ENCODE data around the gene CPSF4L.
"Not testable (repeated sequence)": the region's sequence is repeated elsewhere in the genome, so short reads cannot be mapped to it uniquely, and the experiment has no call there.

CPSF4L gene

GRCh38 chr17:73267648-73268537, 6.2 kb upstream of the CPSF4L start:
- no peak for DNase-seq

GRCh38 chr17:73266796-73267195, 5.1 kb upstream of the CPSF4L start:
- no peak for DNase-seq

DNA sequence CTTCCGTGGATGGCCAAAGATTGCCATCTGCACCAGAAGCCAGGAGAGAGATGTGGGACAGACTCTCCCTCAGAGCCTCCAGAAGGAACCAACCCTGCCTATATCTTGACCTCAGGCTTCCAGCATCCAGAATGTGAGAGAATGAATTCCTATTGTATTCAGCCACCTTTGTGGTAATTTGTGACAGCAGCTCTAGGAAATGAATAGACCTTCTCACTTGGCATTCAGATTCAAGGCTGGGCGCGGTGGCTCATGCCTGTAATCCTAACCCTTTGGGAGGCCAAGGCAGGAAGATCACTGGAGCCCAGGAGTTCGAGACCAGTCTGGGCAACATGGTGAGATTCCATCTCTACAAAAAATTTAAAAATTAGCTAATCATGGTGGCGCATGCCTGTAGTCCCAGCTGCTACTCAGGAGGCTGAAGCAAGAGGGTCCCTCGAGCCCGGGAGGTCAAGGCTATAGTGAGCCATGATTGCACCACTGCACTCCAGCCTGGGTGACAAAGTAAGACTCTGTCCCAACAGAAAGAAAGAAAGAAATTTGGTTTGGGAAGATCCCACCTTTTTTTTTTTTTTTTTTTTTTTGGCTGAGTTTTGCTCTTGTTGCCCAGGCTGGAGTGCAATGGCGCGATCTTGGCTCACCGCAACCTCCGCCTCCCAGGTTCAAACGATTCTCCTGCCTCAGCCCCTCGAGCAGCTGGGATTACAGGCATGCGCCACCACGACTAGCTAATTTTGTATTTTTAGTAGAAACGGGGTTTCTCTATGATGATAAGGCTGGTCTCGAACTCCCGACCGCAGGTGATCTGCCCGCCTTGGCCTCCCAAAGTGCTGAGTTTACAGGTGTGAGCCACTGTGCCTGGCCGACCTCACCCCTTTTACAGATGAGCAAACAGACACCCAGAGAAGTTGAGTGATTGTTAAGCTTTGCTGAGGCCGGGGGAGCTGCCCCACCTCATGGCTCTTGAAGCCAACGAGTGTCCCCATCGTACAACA, 4.3 kb upstream of the CPSF4L start:
- no peak for DNase-seq

GRCh38 chr17:73264448-73264847, 2.8 kb upstream of the CPSF4L start:
- not testable (repeated sequence) for DNase-seq

- DNase-seq = peak in 1 of 2 experiments; percentile 15
Observed at GRCh38 chr17:73262676-73263642, 1.3 kb upstream of the CPSF4L start.

DNA sequence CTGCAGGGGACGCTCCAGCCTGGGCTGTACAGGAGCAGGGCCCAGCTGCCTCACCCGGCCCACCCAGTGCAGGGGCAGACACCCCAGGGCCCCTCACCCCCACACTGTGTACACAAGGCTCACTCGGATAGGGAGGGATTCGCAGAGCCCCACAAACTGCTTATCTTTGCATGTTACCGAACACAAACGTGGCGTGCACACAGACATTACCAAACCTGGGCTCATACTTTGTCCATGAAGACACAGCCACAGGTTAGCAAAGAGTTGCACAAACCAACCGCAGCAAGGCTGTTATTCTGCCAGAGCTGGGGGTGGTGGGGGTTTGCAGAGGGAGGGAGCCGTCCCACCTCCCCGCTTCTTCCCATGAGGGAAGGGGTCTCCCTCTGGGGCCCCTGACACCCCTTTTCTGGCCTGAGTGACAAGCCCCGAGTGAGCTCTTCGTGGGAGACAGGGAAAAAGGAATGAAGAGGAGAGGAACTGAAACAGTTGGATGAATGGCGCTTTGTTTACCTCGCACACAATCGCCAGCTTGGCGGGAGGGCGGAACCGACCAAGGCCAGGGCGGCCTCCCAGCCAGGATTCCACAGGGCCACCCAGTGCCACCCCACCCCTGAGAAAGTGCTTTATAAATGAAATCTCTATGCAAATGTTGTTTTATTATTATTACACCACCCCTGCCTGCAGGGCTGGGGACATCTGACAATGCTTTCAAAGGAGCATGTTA, 434 bp upstream of the CPSF4L start:
- peak in 1 of 2 experiments; percentile 22 for DNase-seq

DNA sequence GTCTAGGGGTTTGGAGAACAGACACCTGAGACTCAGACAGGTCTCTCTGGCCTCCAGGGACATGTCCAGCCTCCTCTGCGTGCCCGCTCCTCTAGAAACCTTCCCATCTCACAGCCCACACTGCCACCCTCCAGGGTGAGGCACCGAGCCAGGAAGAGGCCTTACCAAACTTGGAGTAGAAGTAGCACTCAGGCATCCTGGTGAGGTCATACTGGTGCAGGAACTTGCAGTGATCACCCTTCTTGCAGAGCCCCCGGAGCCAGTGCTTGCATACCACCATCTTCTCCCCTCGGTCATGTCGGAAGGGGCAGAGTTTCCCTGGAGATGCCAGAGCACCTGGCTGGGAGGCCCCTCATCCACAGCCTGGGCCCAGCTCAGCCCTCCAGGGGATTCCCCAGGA, 4.2 kb downstream of the CPSF4L start:
- no peak for DNase-seq

DNA sequence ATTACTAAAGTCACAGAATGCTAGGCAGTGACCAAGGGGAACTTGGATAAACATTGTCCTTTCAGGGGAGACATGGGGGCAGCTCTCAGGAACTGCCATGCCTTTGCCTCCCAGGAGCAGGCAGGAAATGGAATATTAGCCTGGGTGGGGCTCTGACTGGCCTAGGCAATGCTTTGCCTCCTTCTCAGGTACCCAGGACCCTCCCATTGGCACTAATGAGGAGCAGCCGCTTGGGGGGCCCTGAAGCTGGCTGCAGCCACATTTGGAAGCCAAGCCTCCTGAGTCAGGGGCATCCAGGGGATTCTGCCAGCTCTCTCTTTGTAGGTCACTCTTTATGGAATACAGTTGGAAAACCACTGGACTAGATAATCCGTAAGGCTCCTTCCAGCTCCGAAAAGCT, 5.5 kb downstream of the CPSF4L start:
- no peak for DNase-seq

DNA sequence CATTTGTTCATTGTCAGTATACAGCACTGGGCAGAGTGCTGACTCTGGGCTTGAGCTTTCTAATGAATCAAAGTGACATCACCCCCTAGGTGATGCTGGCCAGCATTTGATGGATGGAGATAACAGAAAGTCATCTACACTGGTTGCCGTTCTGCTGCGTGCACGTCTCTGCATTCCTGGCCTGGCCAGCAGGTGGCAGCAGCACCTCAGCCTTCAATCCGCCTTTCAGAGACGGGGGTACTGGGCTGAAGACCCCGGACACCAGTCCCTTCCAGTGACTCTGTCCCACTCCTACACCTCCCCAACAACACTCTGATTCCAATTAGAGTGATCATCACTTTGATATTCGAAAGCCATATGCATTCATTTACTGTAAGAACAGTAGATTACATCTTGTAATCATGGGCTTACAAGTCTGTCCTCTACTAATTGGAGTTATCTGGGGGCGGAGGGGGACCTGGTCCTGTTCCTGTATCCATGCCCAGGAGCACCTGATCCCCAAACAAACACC, 6.0 kb downstream of the CPSF4L start:
- DNase-seq = peak; percentile 25 to 49

GRCh38 chr17:73251871-73252270, 9.8 kb downstream of the CPSF4L start:
- DNase-seq = no peak

DNA sequence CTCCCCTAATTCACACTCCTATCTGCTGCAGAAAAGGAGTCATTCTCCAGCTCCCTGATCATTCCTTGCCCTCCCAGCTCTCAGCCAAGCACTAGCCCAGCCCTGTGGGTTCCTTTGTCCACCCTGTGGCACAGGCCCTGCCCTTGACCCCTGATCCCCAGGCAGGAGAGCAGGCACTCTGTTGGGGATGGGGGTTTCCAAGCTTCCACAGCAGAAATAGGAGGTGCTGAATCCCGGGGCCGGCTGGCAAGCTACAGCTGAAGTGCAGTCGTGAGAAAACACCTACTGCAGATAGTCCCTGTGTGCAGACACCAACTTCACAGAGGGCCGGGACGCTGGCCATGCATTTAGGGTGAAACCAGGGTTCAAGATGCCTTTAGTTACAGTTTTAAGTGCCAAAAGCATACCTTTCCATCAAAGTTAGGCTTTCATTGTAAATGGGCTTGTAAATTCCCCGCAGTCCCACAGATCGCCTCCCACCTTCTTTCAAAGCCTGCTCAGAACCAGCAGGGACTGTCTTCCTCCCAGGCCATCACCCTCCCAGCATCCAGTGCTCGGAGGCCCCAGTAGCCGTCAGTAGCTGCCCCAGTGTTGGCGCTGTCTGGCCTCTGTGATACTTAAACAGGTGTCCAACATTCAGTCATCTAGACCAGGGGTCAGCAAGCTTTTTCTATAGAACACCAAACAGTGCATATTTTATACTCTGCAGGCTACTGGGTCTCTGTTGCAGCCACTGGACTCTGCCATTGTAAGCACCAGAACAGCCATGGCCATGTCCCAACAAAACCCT, 10.6 kb downstream of the CPSF4L start:
- no peak for DNase-seq

- DNase-seq = peak; percentile 52 to 78
Observed at GRCh38 chr17:73249700-73250099, 12.0 kb downstream of the CPSF4L start.

DNA sequence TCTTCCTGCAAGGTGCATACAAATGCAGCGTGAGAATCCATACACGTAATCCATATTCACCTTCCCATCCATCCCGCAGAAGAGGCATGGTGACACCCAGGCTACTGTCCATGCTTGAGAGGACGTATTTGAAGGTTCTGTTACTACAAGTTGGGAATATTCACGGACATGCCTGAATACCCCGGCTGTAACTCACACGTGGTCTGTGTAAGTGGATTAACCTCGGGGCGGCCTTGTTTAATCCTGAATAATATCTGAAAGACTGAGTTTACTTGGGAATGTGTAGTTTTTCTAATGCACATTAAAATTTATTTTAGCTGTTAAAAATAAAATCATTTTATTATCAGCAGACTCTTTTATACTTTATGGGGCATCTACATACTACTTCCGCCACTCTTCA, 13.1 kb downstream of the CPSF4L start:
- no peak for DNase-seq

DNA sequence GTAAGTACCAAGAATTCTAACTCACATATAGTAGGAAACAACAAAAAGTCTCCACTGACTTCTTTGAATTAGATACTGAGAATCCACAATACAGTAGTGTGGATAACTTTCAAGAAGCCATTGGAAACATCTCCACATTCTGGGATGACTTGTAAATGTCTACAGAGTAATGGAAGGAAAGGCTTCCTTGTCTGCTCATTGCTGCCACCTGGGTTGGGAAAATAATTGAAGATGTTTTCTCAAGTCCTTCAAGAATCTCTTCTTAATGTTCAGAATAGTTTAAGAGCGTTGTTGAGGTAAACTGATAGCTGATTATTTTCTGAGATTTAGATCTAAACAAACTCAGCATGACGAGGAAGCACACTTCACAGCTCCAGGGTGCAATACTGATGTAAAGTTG, 14.0 kb downstream of the CPSF4L start:
- no peak for DNase-seq

- no peak for DNase-seq
Observed at GRCh38 chr17:73240561-73240960, 21.1 kb downstream of the CPSF4L start.

GRCh38 chr17:73237714-73238113, 24.0 kb downstream of the CPSF4L start:
- no peak for DNase-seq

DNA sequence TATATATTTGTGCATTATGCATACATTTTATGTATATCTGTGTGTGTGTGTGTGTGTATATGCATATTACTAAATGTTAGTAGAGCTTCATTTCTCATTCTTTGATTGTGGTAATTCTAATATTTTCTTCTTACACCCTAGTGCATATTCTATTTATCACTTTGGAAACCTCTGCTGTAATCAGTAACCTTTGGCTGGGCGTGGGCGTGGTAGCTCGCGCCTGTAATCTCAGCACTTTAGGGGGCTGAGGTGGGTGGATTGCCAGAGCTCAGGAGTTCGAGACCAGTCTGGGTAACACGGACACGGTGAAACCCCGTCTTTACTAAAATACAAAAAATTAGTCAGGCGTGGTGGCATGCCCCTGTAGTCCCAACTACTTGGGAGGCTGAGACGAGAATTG, 26.9 kb downstream of the CPSF4L start:
- no peak for DNase-seq

DNA sequence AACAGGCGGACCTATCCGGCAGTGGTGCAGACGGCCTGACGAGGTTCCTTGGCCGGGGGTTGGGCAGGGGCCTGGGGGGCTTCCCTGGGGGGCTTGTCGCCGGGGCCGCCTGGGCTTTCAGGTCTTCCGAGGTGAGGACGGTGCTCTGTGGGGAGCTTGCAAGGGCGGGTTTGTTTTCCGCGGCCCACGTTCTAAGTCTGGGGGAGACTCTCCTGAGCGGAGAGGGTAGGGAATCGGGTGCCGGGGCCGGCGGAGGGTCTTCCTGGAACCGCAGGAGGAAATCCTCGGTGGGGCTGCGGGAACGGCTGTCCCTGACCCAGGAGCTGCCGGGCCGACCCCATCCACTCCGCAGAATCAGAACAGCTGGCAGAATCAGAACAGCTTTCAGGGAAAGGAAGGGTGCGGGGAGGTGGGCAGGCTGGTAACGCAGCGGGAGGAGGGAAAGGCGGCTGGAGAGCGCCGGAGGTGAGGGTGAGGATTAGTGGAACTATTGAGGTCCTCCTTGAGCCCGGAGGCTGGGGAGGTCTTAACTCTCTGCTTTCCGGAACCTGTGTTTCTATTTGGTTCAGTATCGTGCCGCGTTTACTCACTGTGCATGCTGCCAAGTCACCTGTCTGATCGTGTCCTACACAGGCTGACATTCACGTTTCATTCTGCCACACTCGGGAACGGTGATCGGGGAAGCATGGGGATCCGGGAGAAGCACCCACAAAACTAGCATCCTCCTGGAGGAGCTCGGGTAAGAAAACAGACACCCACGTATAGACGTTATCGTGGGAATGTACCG, 28.9 kb downstream of the CPSF4L start:
- peak; percentile 32 to 59 for DNase-seq

DNA sequence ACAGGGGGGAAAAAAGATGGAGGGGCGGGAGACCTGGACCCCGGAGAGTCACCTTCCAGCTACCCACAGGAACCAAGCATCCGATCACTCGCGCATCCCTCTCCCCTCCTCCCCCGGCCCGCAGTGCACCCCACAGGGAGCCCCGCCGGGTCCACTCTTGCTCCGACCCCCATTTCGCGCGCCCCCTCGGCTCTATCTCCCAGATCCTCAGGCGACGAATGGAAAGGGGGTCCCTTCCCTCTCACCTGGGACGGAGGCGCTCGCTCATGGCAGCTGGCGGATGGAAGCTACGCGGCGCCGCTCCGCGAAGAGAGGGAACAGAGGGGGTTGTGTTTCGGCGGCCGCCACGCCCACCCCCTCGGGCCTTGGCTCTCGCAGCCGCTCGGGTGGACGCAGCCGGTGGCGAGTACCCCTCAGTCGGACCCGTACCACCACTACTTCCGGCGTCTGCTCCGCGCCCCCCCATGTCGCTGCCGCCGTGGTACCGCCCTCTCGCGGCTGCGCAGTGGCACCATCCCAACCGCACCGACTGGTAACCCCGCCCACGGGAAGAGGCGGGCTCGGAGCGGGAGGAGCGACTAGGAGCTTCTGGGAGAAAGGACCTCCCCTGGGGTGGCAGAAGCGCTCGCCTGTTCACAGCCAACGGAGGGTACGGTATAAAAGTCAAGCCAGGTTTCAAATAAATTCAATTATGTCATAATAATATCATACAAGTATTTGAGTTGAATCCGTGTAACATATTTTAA, 29.7 kb downstream of the CPSF4L start:
- DNase-seq = peak; percentile 97 to 98

Data from NCI-H2081 (cell line).